HG03342 (cell line): ENCODE measurements around the gene CDH4.
"Not testable (repeated sequence)": the region's sequence is repeated elsewhere in the genome, so short reads cannot be mapped to it uniquely, and the experiment has no call there.

ENCODE experiments used
- ATAC-seq: cut with Tn5 transposase; IDR thresholded peaks from one replicate; pipeline ENCODE4 v1.9.1; 2021; ENCODE audit warnings: mild to moderate bottlenecking, moderate library complexity; ENCODE audit not compliant: unreplicated experiment

Gene CDH4

DNA sequence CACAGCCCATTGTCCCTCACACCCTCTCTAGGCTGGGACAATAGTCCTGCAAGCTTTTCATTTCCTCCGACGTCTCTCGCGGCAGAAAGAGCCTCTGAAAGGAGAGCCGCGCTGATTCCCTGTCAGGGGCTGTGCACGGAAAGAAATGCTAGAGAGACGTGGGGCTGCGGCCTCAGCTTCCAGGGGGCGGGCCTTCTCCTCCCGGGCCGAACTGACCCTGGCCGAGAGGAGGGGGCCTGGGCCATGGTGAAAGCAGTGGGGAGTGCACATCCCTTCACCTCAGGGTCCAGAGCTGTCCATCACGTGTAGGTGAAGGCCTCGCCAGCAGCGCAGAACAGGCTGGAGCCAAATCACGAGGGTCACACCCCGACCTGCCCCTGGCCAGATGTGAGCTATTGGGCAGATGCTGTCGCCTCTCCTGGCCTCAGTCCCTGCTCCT, 593.2 kb downstream of the CDH4 start:
- no peak for ATAC-seq

DNA sequence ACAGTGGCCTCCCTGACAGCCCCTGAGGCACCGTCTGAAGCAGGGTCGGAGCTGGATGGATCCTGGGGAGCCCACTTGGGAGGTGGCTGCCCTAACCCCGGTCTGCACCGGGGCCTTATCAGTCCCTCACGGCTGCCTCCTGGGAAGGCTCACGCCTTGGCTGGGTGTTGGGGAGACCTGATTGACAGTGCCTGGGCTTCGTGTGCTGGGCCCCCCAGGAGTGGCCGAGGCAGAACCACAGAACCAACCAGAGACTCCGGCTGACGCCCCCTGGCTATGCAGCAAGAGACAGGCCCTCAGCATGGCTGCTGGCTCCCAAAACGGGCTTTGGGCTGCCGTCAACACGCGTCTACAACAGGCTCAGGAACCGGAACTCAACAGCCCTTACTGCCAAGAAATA, 594.0 kb downstream of the CDH4 start:
- ATAC-seq, result no peak

DNA sequence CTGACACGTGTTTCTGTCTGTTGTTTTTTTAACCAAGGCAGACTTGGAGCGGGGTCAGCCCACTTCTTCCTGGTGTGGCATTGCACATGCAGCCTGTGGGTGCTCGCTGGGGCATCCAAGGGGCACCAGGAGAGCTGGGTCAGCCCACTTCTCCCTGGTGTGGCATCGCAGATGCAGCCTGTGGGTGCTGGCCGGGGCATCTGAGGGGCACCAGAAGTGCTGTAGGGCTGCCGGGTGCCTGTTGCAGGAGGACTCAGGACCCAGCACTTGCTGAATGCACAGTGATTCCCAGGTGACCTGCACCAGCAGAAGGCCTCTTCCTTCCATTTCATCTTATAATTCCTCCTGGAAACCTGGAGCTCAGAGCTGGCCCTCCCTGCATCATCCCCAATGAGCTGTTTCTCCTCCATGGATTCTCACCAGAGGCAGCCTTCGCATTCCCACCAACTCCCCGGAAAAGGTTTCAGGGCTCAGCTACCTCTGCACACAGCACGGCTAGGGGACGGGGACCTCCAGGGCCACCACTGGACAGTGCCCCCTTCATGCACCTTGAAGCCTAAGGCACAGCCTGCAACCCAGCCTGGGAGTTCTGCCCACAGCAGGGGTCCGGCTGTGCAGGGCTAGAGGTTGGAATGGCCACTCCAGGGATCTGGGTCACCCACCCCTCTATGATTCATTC, 594.8 kb downstream of the CDH4 start:
- ATAC-seq, result no peak

GRCh38 chr20:61847420-61847748, 595.3 kb downstream of the CDH4 start:
- no peak for ATAC-seq

- ATAC-seq, result no peak
Observed at GRCh38 chr20:61847986-61848385, 595.9 kb downstream of the CDH4 start.

- no peak for ATAC-seq
Observed at GRCh38 chr20:61848851-61849250, 596.8 kb downstream of the CDH4 start.

DNA sequence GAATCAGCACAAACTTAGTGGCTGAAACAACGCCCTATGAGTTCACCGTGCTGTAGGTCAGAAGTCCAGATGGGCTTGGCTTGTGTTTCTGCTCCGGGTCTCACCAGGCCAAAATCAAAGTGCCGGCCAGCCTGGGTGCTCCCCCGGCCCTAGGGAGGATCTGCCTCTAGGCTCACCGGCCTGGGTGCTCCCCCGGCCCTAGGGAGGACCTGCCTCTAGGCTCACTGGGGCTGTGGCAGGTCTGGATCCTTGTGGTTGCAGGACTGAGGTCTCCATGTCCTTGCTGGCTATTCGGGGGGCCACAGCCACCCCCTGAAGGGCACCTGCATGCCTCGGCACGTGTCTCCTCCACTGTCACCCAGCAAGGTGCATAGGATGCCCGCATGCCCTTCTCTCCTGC, 597.3 kb downstream of the CDH4 start:
- no peak for ATAC-seq

DNA sequence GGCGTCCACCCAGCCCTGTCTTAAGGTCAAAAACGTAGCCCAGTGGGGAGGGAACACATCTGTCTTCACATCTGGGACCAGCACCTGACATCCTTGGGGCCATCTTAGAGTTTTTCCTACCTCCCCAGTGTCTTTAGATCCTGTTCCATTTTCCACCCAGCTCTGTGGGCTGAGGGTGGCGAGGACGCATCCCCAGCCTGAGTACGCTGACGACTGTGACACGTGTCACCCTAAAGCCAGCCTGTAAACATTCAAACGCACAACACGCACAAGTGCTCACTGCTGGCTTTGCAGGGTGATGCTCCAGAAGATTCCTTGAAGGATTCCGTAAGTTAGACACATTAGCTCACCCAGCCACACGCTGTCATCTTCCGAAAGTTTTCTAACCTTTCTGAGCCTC, 597.8 kb downstream of the CDH4 start:
- ATAC-seq, result no peak

DNA sequence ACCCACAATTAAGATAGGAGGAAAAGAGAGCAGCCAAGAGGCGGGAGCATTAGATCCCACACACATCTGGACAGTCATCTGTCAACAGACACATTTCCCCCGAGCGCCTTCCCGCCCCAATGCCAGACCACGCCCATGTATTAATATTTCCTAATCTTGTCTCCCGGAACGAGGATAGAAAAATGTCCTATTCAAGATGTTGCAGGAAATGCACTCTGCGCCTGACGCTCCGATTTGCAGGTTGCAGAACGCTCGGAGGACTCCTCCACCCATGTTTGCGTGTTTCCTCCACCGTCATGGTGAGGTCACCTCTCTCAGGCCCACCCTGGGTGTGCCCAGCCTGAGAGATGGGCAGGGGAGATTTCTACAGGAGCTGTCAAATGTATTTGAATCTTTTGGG, 598.4 kb downstream of the CDH4 start:
- no peak for ATAC-seq

GRCh38 chr20:61850926-61851900, 599.2 kb downstream of the CDH4 start:
- no peak for ATAC-seq

DNA sequence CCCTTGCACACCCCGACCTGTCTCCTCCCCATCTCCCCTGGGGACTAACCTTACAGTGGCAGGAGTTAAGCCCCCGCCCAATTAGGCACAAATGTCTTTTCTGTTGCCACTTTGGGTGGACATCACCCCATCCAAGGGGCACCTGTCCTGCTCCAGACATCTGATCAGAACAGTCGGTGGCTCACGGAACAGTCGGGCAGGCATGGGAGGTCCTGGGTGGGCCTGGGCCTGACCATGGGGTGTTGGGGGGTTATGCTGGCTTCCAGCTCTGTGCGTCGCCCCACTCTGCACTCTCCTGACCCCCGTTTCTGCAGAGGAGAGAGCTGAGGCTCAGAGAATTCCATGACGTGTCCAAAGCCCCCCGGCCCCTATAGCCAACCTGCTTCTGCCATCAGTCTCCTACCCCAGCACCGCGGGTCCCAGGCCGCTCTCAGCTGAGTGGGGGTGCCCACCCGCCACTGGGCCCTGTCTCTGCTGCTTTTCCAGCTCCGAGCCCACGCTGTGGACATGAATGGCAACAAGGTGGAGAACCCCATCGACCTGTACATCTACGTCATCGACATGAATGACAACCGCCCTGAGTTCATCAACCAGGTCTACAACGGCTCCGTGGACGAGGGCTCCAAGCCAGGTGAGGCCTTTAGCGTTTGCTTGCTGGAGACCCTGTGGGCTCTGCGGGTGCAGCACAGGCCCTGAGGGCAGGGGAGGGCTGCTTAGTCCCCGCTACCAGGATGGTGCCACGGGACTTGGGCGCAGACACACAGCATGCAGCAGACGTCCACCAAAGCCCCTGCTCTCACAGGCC, 600.4 kb downstream of the CDH4 start:
- no peak for ATAC-seq

- no peak for ATAC-seq
Observed at GRCh38 chr20:61853073-61854005, 601.3 kb downstream of the CDH4 start.

GRCh38 chr20:61854538-61854937, 602.5 kb downstream of the CDH4 start:
- ATAC-seq, result not testable (repeated sequence)

DNA sequence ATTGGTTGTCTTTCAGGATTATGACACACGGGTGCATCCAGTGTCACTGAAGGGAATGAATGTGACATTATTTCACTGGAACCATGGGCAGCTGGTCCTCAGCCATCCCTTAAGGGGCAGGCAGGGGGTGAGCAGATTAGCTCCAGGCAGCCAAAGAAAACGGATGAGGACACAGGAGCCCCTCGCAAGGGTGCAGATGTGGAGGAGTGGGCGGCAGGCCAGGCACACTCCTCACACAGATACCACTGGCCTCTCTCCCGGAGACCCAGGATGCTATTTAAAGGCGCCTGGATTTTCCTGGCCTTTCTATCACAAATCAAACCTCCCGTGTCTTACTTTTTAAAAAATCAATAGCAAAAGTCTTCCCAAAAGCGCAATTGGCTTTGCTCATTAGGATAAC, 603.2 kb downstream of the CDH4 start:
- ATAC-seq, result no peak

DNA sequence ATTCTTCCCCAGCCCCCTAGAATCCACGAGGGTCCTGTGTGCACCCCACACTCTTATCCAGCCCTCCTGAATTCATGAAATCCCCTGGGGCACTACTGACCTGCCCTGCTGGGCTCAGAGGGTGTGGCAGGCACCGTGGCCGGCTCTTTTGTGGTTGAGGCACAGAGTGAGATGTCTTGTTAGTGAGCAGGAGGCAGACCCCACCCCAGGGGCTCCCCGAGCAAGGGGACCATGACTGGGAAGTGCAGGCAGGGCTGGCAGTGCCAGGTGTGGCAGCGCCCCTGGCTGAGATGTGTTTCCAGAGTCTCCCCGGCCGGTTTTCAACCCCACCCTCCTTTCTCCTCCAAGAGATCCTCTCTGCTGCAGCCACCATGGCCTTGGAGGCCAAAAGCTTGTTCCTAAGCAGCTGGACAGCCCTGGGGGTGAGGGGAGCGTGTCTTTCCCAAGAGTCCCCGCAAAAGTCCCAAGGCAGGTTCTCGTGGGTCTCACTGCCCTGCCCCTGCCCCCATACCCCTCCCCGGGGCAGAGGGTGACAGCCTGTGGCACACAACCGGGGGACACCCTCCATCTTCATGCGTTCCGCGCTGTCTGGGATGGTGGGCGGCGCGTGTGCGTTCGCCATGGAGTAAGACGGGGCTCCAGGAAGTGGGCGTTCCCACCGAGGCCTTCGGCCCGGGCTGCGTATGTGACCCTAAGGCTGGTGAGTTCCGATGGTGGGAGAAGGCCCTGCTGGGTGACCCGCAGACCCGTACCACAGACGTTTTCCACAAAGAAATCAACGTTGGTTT, 604.8 kb downstream of the CDH4 start:
- ATAC-seq, result no peak

GRCh38 chr20:61857414-61857775, 605.3 kb downstream of the CDH4 start:
- ATAC-seq, result no peak

- no peak for ATAC-seq
Observed at GRCh38 chr20:61857884-61858283, 605.8 kb downstream of the CDH4 start.

DNA sequence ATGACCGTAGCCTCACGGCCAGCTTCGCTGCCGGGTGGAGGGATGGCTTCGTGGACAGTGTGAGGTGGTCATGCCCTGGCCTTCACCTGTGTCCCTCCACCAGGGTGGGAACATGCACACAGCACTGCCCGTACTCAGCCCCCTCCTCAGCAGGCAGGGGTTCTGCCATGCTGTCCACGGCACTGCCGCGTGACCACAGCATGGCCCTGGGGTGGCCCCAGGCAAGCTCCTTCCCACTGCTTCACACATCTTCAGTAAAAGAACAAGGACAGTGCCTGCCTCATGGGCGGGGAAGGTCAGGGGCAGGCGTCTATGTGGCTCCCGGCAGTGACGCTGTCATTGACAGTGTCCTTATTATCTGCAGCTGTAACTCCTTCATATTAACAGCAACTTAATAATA, 607.7 kb downstream of the CDH4 start:
- no peak for ATAC-seq

GRCh38 chr20:61860260-61860987, 608.4 kb downstream of the CDH4 start:
- no peak for ATAC-seq
